Measurements from ENCODE around the gene HYAL2.

The HYAL2 gene

DNA sequence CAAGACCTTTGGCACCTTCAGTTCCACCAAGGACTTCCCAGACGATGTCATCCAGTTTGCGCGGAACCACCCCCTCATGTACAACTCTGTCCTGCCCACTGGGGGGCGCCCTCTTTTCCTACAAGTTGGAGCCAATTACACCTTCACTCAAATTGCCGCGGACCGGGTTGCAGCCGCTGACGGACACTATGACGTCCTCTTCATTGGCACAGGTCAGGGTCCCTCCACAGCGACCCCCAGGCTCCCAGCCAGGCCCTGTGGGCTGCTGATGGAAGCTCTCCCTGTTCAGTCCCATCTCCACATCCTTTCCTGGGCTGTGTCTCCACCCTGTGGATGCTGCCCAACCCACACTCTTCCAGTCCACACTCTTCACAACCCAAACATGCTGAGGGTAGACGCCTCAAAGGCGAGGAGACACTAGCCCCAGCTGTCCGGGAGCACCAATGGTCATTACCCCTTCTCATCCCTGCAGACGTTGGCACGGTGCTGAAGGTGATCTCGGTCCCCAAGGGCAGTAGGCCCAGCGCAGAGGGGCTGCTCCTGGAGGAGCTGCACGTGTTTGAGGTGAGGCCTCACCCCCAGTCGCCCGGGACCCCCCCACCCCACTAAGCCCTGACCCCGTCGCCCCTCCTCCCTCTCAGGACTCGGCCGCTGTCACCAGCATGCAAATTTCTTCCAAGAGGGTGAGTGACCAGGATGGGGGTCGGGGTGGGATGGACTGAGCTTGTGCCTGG, 48.0 kb downstream of the HYAL2 start (continued):
- TF ChIP-seq ZNF585B (tag by site-specific recombination; IDR thresholded peaks at IDR 0.05) (no peak), GLIS1 (tag by site-specific recombination; IDR thresholded peaks at IDR 0.05) (peak; percentile 31; the same call in 1 of the 2 replicates), ZNF354C (tag by site-specific recombination; IDR thresholded peaks at IDR 0.05; ENCODE audit: borderline replicate concordance, low read depth) (no peak), ZNF341 (tag by site-specific recombination; IDR thresholded peaks at IDR 0.05; ENCODE audit: low read depth) (no peak), SCRT2 (tag by site-specific recombination; IDR thresholded peaks at IDR 0.05) (0 out of 2 replicates have a peak, but pooled peaks have one; percentile 20), ZNF600 (tag by site-specific recombination; IDR thresholded peaks at IDR 0.05) (peak; percentile 57; the same call in 1 of the 2 replicates), ZIC2 (tag by site-specific recombination; IDR thresholded peaks at IDR 0.05) (no peak), ZNF830 (tag by site-specific recombination; IDR thresholded peaks at IDR 0.05; ENCODE audit: low read depth) (no peak), ZEB2 (tag by site-specific recombination; IDR thresholded peaks at IDR 0.05) (0 out of 2 replicates have a peak, but pooled peaks have one; percentile 39), ZFHX2 (tag by site-specific recombination; conservative IDR thresholded peaks at IDR 0.05) (peak; percentile 58), ZNF423 (tag by site-specific recombination; IDR thresholded peaks at IDR 0.05) (no peak), ZNF416 (tag by site-specific recombination; IDR thresholded peaks at IDR 0.05) (no peak)
- TF ChIP-seq, protein P1, sequence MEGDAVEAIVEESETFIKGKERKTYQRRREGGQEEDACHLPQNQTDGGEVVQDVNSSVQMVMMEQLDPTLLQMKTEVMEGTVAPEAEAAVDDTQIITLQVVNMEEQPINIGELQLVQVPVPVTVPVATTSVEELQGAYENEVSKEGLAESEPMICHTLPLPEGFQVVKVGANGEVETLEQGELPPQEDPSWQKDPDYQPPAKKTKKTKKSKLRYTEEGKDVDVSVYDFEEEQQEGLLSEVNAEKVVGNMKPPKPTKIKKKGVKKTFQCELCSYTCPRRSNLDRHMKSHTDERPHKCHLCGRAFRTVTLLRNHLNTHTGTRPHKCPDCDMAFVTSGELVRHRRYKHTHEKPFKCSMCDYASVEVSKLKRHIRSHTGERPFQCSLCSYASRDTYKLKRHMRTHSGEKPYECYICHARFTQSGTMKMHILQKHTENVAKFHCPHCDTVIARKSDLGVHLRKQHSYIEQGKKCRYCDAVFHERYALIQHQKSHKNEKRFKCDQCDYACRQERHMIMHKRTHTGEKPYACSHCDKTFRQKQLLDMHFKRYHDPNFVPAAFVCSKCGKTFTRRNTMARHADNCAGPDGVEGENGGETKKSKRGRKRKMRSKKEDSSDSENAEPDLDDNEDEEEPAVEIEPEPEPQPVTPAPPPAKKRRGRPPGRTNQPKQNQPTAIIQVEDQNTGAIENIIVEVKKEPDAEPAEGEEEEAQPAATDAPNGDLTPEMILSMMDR (tag by site-specific recombination; IDR thresholded peaks at IDR 0.05), result peak; percentile 92
- TF ChIP-seq, protein P2, sequence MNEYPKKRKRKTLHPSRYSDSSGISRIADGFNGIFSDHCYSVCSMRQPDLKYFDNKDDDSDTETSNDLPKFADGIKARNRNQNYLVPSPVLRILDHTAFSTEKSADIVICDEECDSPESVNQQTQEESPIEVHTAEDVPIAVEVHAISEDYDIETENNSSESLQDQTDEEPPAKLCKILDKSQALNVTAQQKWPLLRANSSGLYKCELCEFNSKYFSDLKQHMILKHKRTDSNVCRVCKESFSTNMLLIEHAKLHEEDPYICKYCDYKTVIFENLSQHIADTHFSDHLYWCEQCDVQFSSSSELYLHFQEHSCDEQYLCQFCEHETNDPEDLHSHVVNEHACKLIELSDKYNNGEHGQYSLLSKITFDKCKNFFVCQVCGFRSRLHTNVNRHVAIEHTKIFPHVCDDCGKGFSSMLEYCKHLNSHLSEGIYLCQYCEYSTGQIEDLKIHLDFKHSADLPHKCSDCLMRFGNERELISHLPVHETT (tag by site-specific recombination; IDR thresholded peaks at IDR 0.05), result 0 out of 2 replicates have a peak, but pooled peaks have one; percentile 50
- TF ChIP-seq, protein P3, sequence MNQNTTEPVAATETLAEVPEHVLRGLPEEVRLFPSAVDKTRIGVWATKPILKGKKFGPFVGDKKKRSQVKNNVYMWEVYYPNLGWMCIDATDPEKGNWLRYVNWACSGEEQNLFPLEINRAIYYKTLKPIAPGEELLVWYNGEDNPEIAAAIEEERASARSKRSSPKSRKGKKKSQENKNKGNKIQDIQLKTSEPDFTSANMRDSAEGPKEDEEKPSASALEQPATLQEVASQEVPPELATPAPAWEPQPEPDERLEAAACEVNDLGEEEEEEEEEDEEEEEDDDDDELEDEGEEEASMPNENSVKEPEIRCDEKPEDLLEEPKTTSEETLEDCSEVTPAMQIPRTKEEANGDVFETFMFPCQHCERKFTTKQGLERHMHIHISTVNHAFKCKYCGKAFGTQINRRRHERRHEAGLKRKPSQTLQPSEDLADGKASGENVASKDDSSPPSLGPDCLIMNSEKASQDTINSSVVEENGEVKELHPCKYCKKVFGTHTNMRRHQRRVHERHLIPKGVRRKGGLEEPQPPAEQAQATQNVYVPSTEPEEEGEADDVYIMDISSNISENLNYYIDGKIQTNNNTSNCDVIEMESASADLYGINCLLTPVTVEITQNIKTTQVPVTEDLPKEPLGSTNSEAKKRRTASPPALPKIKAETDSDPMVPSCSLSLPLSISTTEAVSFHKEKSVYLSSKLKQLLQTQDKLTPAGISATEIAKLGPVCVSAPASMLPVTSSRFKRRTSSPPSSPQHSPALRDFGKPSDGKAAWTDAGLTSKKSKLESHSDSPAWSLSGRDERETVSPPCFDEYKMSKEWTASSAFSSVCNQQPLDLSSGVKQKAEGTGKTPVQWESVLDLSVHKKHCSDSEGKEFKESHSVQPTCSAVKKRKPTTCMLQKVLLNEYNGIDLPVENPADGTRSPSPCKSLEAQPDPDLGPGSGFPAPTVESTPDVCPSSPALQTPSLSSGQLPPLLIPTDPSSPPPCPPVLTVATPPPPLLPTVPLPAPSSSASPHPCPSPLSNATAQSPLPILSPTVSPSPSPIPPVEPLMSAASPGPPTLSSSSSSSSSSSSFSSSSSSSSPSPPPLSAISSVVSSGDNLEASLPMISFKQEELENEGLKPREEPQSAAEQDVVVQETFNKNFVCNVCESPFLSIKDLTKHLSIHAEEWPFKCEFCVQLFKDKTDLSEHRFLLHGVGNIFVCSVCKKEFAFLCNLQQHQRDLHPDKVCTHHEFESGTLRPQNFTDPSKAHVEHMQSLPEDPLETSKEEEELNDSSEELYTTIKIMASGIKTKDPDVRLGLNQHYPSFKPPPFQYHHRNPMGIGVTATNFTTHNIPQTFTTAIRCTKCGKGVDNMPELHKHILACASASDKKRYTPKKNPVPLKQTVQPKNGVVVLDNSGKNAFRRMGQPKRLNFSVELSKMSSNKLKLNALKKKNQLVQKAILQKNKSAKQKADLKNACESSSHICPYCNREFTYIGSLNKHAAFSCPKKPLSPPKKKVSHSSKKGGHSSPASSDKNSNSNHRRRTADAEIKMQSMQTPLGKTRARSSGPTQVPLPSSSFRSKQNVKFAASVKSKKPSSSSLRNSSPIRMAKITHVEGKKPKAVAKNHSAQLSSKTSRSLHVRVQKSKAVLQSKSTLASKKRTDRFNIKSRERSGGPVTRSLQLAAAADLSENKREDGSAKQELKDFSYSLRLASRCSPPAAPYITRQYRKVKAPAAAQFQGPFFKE (tag by site-specific recombination; IDR thresholded peaks at IDR 0.05; ENCODE audit: borderline replicate concordance), result no peak
- TF ChIP-seq, protein P4, sequence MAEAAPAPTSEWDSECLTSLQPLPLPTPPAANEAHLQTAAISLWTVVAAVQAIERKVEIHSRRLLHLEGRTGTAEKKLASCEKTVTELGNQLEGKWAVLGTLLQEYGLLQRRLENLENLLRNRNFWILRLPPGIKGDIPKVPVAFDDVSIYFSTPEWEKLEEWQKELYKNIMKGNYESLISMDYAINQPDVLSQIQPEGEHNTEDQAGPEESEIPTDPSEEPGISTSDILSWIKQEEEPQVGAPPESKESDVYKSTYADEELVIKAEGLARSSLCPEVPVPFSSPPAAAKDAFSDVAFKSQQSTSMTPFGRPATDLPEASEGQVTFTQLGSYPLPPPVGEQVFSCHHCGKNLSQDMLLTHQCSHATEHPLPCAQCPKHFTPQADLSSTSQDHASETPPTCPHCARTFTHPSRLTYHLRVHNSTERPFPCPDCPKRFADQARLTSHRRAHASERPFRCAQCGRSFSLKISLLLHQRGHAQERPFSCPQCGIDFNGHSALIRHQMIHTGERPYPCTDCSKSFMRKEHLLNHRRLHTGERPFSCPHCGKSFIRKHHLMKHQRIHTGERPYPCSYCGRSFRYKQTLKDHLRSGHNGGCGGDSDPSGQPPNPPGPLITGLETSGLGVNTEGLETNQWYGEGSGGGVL (tag by site-specific recombination; IDR thresholded peaks at IDR 0.05), result peak; percentile 49; the same call in 1 of the 2 replicates
- TF ChIP-seq, protein P5, sequence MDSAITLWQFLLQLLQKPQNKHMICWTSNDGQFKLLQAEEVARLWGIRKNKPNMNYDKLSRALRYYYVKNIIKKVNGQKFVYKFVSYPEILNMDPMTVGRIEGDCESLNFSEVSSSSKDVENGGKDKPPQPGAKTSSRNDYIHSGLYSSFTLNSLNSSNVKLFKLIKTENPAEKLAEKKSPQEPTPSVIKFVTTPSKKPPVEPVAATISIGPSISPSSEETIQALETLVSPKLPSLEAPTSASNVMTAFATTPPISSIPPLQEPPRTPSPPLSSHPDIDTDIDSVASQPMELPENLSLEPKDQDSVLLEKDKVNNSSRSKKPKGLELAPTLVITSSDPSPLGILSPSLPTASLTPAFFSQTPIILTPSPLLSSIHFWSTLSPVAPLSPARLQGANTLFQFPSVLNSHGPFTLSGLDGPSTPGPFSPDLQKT (IDR thresholded peaks at IDR 0.05; ENCODE audit: borderline replicate concordance, low read depth, low read length), result no peak
- TF ChIP-seq, protein P6, sequence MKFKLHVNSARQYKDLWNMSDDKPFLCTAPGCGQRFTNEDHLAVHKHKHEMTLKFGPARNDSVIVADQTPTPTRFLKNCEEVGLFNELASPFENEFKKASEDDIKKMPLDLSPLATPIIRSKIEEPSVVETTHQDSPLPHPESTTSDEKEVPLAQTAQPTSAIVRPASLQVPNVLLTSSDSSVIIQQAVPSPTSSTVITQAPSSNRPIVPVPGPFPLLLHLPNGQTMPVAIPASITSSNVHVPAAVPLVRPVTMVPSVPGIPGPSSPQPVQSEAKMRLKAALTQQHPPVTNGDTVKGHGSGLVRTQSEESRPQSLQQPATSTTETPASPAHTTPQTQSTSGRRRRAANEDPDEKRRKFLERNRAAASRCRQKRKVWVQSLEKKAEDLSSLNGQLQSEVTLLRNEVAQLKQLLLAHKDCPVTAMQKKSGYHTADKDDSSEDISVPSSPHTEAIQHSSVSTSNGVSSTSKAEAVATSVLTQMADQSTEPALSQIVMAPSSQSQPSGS (tag by site-specific recombination; IDR thresholded peaks at IDR 0.05; ENCODE audit: low read depth), result peak; percentile 72; the same call in 1 of the 2 replicates
- TF ChIP-seq, protein P7, sequence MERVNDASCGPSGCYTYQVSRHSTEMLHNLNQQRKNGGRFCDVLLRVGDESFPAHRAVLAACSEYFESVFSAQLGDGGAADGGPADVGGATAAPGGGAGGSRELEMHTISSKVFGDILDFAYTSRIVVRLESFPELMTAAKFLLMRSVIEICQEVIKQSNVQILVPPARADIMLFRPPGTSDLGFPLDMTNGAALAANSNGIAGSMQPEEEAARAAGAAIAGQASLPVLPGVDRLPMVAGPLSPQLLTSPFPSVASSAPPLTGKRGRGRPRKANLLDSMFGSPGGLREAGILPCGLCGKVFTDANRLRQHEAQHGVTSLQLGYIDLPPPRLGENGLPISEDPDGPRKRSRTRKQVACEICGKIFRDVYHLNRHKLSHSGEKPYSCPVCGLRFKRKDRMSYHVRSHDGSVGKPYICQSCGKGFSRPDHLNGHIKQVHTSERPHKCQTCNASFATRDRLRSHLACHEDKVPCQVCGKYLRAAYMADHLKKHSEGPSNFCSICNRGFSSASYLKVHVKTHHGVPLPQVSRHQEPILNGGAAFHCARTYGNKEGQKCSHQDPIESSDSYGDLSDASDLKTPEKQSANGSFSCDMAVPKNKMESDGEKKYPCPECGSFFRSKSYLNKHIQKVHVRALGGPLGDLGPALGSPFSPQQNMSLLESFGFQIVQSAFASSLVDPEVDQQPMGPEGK (tag by site-specific recombination; IDR thresholded peaks at IDR 0.05), result 0 out of 2 replicates have a peak, but pooled peaks have one; percentile 37
- TF ChIP-seq, protein P8, sequence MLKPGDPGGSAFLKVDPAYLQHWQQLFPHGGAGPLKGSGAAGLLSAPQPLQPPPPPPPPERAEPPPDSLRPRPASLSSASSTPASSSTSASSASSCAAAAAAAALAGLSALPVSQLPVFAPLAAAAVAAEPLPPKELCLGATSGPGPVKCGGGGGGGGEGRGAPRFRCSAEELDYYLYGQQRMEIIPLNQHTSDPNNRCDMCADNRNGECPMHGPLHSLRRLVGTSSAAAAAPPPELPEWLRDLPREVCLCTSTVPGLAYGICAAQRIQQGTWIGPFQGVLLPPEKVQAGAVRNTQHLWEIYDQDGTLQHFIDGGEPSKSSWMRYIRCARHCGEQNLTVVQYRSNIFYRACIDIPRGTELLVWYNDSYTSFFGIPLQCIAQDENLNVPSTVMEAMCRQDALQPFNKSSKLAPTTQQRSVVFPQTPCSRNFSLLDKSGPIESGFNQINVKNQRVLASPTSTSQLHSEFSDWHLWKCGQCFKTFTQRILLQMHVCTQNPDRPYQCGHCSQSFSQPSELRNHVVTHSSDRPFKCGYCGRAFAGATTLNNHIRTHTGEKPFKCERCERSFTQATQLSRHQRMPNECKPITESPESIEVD (tag by site-specific recombination; IDR thresholded peaks at IDR 0.05), result no peak
